Fibroblast of upper back skin (primary cell): Measurements from ENCODE around the gene SRP9.
"Not testable (repeated sequence)": the region's sequence is repeated elsewhere in the genome, so short reads cannot be mapped to it uniquely, and the experiment has no call there.

ENCODE experiments used
- DNase-seq: peaks from one replicate; pipeline ENCODE4 v3.0.0-alpha.2; 2013

SRP9 gene

DNA sequence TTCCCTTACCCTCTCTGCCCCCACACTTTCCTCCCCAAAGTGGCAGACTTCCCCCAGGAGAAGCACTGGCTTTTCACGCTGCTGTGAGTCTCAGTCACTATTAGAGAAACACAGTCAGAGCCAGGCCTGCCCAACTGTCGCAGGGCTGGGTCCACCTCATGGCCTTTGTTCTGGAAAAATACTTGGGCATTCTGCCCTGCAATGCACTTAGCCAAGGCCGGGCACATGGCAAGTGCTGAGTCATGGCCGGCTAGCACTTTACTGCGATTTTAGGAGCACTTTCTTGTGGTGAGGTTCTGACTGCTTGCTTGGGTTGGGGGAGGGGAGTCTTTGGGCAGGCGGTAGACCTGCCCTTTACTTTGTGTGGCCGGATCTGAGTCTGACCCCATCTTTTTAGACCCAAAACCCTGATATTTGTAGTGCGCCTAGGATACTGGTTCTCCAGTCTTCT is 40.0 kb downstream of the SRP9 start:
- DNase-seq: peak; percentile 82

DNA sequence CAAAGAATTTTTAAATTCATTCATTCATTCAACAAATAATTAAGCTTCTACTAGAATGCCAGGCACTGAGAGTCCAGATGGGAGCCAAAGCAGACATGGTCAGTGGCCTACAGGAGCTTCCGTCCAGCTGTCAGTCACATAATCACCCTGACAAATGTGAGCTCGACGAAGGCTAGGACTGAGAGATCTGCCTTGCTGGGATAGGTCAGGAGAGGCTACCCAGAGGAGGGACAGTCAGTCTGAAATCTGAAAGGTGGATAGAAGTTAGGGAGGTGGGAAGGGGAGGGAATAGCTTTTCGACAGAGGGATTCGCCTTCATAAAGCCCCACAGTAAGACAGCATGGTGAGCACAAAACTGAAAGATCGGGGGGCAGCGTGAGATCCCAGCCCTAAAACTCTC is 40.6 kb downstream of the SRP9 start:
- DNase-seq: no peak

DNA sequence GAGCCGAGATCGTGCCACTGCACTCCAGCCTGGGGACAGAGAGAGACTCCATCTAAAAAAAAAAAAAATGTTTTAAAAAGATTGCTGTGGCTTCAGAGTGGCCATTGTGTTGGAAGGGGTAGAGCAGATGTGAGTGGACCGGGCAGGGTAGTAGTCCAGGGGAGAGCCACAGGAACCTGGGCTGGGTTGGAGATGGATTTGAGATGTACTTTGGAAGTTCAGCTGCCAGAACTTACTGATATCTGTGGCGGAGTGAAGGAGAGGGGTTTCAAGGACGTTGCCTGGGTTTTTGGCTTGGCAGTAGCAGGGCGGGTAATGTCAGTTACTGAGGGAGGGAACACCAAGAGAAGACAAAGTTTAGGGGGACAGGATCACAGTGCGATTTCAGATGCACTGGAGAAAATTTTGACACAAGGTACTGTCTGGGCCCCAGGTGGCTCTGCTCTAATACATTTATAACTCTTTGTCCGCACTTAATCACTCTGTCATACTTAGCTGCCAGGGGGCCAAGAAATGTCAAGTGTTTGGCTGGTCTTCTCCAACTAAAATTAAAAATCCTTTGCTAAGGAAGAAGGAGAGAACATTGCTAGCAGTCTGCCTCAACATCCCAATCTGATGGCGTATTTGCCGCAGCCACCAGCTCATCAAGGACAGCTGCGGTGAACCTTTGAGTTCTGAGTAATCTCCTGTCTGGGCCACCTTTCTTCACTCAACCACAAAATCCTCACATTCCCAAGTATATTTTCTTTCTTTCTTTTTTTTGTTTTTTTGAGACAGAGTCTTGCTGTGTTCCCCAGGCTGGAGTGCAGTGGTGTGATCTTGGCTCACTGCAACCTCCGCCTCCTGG is 41.9 kb downstream of the SRP9 start:
- DNase-seq: no peak

DNA sequence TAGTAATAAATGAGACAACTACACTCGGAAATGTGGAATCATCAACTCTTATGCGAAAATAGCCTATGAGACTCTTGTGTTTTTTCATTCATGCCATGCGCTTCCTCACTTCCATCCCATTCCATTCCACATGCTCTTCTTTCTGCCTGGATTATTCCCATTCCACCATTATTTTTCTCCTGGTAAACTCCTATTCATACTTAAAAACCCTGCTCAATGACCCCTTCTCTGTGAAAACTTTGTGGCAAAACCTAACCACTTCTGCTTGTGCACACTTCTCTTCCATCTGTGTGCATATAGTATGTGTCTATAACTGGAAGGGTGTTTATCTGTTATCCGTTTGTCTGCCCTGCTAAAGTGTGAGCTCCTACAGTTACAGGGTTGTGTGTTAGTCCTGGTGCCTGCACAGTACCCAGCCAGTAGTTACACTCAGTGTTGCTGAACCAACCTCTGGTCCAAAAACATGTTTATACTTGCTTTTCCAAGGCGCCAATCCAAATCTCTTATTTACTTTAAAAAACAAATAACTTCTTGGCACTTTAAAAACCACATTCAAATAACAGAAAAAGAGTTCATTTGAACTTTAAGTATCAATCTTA is 43.0 kb downstream of the SRP9 start:
- no peak for DNase-seq

DNA sequence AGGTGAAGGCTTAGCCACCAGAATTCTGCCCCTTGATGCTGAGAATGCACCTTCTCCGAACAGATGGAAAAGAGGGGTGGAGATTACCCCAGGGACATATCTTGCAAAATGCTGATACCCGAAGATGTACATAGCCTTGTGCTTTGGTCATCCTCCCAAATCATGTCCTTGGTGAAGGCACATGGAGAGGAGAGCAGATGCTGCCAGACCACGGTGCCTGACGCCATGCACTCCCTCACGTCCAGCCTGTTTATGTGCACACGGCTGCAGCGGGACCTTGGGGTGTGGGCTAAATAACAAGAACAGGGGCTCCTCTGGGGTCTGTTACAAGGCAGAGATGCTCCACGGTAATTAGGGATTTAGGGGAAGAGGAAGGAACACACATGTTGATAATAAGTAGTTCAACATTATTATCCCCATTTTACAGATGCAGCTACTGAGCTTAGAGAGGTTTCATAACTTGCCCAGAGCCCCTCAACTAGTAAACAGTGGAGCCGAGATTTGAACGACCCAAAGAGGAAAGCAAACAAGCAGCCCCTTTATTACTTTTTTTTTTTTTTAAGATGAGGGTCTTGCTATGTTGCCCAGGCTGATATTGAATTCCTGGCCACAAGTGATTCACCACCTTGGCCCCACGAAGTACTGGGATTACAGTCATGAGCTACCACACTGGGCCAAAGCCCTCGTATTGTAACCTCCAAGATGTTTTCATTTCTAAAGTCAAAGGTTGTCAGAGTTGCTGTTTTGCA is 45.2 kb downstream of the SRP9 start:
- DNase-seq: no peak

DNA sequence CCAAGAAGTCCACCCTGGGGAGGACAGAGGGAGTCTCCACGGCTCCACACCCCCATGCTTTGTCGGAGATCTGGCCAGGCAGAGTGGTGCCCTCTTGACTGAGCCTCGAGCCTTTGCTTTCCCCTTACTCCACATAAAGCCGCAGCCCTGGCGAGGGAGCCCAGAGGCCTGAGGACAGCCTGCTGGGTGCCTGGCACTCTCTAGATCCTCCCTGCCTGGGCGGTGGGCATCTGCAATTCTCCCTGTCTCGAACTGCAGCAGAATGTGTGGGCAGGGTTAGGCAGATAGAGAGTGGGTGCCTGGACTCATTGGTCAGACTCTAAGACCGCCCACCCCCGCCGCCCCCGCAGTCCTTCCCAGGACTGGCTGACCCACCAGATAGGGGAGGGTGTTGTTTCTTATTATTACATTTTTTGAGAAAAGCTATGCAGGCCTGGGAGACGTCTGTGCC is 46.2 kb downstream of the SRP9 start:
- DNase-seq: no peak

DNA sequence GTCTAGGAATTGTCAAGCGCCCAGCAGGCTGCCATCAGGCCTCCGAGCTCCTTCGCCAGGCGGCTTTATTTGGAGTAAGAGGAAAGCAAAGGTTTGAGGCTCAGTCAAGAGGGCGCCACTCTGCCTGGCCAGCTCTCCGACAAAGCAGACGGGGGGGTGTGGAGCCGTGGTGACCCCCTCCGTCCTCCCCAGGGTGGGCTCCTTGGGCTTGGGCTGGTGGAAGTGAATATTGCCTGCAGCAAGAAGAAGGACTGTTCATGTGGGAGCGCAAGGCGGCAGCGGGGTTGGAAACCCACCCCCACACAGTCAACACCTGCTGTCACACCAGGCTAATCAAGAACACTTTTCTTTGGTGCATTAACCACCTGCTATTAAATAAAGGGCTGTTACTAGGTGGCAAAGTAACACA is 46.9 kb downstream of the SRP9 start:
- no peak for DNase-seq

DNA sequence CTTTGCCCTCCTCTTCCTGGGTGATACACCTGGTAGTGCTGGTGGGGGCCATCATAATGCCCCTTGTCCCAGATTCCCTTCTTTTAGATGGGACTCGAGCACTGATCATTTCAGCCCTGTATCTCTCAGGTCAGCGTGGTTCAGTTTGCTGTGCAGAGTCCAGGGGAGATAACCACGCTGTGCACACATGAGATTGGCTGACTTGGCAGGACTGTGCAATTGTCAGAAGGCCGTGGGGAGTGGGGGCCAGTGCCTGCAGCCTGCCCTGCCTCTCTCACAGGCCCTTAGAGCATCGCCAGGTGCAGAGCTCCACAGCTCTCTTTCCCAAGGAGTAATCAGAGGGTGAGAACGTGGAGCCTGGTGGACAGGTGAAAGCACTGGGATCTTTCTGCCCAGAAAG is 47.5 kb downstream of the SRP9 start:
- no peak for DNase-seq

DNA sequence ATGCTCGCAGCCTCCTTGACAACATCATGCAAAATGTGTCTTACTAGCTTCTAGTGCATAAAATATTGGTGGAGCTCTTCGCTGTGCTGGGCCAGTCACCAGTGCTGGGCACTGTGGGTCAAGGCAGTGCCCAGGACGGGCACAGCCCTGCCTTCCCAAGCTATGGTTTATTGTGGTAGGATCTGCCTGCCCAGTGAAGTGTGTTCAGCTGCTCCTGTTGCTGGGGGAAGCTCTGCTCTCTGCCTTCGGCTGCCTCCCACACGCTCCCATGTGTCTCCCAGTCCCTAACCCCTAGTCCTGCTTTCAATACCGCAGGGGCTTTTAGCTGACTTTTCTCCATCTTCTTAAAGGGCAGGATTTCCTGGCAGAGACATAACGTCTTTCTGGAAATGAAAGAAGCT is 48.0 kb downstream of the SRP9 start:
- DNase-seq: no peak

DNA sequence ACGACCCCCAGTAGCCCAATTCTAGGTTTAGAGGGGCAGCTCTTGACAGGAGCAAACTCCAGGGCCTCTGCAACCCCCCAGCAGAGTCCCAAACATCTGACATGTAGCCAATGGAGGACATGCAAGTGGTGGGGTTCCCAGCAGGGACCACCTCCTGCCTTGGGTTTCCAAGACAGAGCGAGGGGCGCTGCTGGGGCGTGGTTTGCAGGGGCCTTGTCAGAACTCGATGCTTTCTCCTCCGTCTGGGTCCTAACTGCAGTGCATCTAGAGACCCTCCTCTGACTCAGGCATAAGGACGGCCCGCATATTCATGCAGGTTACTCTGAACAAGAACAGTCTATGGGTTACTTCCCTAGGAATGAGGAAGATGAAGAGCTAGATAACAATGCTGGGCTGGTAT is 49.5 kb downstream of the SRP9 start:
- DNase-seq: no peak

DNA sequence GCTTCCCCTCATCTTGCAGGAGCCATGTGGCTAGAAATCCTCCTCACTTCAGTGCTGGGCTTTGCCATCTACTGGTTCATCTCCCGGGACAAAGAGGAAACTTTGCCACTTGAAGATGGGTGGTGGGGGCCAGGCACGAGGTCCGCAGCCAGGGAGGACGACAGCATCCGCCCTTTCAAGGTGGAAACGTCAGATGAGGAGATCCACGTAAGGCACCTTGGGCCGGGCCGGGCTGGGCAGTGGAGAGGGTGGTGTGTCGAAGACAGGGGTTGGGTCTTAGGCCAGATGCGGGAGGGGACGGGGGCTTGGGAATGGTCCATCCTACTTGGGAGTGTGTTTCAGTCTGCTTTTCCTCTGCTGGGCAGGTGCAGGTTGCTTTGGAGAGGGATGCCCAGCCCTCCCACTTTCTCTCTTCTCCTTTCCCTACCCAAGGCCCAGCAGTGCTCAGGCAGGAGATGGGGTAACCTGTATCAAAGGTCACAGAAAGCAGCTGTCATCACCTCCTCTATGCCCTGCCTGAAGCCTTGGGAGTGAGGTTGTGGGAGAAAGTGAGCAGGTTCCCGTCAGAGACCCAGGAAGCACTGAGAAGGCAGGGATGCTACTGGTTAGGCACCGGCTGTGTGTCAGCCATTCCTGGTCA is 51.2 kb downstream of the SRP9 start:
- no peak for DNase-seq

DNA sequence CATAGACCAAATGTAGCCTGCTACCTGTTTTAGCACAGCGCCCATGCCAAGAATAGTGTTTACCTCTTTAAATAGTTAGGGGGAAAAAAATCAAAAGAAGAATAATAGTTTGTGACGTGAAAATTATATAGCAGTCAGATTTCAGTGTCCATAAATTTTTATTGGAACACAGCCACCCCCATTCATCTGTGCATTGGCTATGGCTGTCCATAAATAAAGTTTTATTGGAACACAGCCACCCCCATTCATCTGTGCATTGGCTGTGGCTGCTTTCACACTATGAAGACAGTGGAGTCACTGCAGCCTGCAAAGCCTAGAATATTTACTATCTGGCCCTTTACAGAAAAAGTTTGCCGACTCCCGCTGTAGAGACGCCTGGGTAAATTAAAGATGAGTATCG is 53.2 kb downstream of the SRP9 start:
- no peak for DNase-seq

DNA sequence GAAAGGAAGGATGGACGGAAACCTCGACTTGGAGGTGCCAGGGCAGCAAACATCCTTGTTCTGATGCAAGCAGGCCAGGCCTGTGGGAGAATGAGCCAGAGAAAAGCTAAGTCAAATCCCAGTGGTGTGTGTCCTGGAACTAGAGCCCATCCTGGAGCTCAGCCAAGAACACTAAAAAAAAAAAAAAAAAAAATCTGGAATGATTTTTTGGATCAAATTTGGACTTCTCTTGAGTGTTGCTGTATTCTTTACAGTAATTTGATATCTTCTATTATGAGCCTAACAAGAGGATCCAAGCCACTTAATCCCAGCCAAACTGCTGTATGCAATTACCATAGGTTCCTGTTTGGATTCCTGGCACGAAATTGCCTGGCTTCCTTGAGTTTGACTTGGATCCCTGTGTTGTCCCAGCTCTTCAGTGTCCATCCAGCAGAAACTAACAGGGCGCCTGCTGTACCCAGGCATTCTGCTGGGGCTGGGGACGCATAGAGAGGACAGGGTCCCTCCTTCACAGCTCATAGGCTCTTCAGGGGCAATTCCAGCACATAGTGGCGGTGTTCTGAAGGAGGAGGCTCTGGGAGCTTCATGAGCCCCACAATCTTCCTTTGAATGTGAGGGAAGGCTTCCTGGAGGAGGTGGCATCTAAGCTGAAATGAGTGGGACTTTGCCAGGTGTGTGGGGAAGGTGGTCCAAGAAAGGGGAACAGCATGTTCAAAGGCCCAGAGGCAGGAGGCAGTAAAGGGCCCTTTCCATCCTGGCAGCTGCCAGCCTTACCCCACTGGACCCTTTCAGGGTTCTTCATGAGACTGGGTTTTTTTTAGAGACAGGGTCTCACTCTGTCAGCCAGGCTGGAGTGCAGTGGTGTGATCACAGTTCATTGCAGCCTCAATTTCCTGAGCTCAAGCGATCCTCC is 57.0 kb downstream of the SRP9 start:
- peak; percentile 75 for DNase-seq

DNA sequence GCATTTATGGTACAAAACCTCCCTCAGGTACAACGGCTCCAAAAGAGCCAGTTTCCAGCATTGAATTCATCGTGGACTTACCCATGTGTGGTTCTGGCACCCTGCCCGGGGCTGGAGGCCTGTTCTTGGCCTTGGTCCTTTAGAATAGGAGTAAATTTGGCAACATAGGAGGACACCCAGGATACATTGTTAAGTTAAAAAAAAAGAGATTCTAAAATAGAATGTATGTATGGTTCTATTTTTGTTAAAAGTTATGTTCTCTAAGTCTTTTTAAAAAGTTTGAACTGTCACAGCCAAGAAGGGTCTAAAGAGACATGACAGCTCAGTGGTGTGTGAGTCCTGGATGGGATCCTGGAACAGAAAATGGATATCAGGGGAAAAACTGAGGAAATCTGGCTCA is 58.2 kb downstream of the SRP9 start:
- peak; percentile 46 for DNase-seq

DNA sequence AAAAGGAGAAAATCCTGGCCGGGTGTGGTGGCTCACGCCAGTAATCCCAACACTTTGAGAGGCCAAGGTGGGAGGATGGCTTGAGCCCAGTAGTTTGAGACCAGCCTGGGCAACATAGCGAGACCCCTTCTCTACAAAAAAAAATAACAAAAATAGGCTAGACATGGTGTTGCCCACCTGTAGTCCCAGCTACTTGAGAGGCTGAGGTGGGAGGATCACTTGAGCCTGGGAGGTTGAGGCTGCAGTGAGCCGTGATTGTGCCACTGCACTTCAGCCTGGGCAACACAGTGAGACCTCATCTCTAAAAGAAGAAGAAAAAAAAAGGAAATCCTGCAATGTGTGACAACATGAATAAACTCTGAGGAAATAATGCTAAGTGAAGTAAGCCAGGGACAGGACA is 58.7 kb downstream of the SRP9 start:
- not testable (repeated sequence) for DNase-seq

DNA sequence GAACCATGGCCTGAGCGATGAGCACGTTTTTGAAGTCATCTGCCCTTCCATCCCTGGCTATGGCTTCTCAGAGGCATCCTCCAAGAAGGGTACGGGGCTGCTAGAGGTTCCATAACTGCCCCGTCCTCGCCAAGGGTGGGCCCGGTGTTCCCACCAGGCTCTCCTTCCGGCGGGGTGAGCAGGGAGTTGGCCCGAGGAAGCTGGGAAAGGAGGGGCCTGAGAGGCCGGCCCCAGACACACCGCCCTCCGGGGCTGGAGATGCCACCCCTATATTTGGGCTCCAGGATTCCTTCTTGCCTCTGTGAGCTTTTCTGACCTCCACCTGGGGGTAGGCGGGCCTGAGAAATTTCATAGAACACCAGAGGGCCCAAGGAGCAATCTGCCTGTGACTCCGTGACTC is 61.2 kb downstream of the SRP9 start:
- DNase-seq: no peak
